HL-60 (cell line): ENCODE data around the gene IL6ST.

Source experiments
- POLR2AphosphoS5 ChIP-seq: IDR thresholded peaks from 2 replicates; pipeline ENCODE4 v1.6.1; 2012; ENCODE audit warnings: low read depth
- SPI1 ChIP-seq: IDR thresholded peaks from 2 replicates; pipeline ENCODE4 v1.6.1; 2012; ENCODE audit warnings: low read depth, mild to moderate bottlenecking, borderline replicate concordance
- TF ChIP-seq, protein P1 (sequence below): IDR thresholded peaks from one replicate; pipeline ENCODE4 v1.5.1; 2011; ENCODE audit warnings: low read length, control low read depth, inconsistent platforms; ENCODE audit not compliant: insufficient read depth

DNA sequence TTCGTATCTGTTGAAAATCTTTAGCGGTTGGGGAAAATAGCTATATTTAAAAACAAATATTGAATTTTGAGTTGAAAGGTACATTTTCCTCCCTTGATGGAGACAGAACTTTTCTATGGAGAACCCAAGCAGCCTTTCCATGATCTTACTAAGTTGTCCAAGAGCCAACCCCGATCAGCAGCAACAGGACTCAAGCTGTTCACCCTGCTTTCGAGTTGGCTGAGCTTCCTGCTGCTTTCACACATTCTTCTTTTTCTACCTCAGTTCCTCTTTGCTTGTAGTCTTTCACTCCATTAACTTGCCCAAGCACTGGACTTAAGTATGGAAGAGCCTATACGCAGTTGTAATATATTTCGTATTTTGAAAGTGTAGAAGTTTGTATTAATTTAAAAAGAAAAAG lies 59.4 kb downstream of the IL6ST start:
- TF ChIP-seq POLR2AphosphoS5 (no peak), SPI1 (no peak)
- TF ChIP-seq, protein P1, sequence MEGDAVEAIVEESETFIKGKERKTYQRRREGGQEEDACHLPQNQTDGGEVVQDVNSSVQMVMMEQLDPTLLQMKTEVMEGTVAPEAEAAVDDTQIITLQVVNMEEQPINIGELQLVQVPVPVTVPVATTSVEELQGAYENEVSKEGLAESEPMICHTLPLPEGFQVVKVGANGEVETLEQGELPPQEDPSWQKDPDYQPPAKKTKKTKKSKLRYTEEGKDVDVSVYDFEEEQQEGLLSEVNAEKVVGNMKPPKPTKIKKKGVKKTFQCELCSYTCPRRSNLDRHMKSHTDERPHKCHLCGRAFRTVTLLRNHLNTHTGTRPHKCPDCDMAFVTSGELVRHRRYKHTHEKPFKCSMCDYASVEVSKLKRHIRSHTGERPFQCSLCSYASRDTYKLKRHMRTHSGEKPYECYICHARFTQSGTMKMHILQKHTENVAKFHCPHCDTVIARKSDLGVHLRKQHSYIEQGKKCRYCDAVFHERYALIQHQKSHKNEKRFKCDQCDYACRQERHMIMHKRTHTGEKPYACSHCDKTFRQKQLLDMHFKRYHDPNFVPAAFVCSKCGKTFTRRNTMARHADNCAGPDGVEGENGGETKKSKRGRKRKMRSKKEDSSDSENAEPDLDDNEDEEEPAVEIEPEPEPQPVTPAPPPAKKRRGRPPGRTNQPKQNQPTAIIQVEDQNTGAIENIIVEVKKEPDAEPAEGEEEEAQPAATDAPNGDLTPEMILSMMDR, result no peak
